ENCODE measurements around the gene CTNNA3. TPM values are rescaled to one million over a fixed set of nuclear protein-coding genes. Genes with fewer than 3 reads are reported as not detected.

Gene CTNNA3
- total RNA-seq, 4 donors from 2014 or later = 0.68 to 75.2 (median 1.4) TPM

DNA sequence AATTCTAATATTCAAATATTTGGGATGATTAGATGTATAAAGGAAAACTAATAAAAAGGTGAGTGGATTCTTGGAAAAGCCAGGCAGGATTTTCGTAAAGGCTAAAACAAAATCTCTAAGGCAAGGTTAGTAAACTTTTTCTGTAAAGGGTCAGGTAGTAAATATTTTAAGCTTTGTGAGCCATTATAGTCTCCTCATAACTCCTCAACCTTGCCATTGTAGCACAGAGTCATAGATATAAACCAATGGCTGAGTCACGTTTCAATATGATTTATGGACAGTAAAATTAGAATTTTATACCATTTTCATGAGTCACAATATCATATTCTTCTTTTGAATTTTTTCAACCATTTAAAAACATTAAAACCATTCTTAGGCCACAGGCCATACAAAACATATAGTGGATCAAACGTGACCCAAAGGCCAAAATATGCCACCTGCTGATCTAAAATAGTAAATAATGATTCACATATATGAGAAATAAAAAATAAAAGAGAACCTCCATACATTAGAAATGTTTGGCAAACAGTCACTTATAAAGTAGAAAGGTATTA lies 1422.0 kb downstream of the CTNNA3 start:
- Histone ChIP-seq H3K36me3 (no peaks in the 10 kb centered on the region), H3K9me3 (no peaks in the 10 kb centered on the region), H3K4me1 (no peaks in the 10 kb centered on the region), H3K27me3 (no peaks in the 10 kb centered on the region), H3K27ac (no peak overlapping the region), H3K4me3 (no peak overlapping the region)
- intact Hi-C loops (cut with DNase I; ENCODE audit: low total_unique reads) (no loop called here), in situ Hi-C loops (cut with MboI; ENCODE audit: low pct_ligation_motif_present in 1 of 4, low pct_unique_long_range_greater_than_20kb in 1 of 4, low sequenced_read_pairs in 3 of 4) (no loop called here)
- TF ChIP-seq EP300 (IDR thresholded peaks at IDR 0.05; ENCODE audit: low read depth) = no peak
- TF ChIP-seq POLR2A (IDR thresholded peaks at IDR 0.05) = no peak
- TF ChIP-seq POLR2AphosphoS5 (IDR thresholded peaks at IDR 0.05) = no peak
- TF ChIP-seq, protein P1, sequence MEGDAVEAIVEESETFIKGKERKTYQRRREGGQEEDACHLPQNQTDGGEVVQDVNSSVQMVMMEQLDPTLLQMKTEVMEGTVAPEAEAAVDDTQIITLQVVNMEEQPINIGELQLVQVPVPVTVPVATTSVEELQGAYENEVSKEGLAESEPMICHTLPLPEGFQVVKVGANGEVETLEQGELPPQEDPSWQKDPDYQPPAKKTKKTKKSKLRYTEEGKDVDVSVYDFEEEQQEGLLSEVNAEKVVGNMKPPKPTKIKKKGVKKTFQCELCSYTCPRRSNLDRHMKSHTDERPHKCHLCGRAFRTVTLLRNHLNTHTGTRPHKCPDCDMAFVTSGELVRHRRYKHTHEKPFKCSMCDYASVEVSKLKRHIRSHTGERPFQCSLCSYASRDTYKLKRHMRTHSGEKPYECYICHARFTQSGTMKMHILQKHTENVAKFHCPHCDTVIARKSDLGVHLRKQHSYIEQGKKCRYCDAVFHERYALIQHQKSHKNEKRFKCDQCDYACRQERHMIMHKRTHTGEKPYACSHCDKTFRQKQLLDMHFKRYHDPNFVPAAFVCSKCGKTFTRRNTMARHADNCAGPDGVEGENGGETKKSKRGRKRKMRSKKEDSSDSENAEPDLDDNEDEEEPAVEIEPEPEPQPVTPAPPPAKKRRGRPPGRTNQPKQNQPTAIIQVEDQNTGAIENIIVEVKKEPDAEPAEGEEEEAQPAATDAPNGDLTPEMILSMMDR (IDR thresholded peaks at IDR 0.05) = no peak
- 59 to 74% methylated on average over 3 of the region's 3 CpGs for WGBS, 2 donors (ENCODE audit: low coverage in 1 of 2)
- no peak for DNase-seq

DNA sequence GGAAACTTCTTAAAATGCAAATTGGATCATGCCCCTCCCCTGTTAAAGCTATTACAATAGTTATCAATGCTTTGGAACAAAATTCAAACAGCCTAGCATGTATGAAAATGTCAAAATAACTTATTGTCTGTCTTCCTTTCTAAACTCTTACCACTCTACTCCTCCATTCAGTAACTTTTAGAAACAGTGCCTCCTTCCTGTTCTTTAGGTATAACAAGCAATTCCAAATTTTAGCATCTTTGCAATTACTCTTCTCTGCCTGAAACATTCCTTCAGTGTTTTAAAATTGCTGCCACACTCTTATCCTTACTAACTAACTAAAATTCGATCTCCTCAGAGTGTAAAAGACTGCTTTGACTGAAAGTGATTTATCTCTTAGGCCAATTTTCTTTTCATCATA lies 1430.6 kb downstream of the CTNNA3 start:
- no peaks in the 10 kb centered on the region for H3K36me3 ChIP-seq
- no peaks in the 10 kb centered on the region for H3K9me3 ChIP-seq
- WGBS, 2 donors (ENCODE audit: low coverage in 1 of 2) = 61 to 78% methylated on average over 1 of the region's 1 CpG
- no peak for DNase-seq
- no peaks in the 10 kb centered on the region for H3K4me1 ChIP-seq
- in situ Hi-C loops (cut with MboI; ENCODE audit: low pct_ligation_motif_present in 1 of 4, low pct_unique_long_range_greater_than_20kb in 1 of 4, low sequenced_read_pairs in 3 of 4) = no loop called here
- TF ChIP-seq EP300 (IDR thresholded peaks at IDR 0.05; ENCODE audit: low read depth) = no peak
- no peak for TF ChIP-seq POLR2A (IDR thresholded peaks at IDR 0.05)
- TF ChIP-seq, protein P1 (IDR thresholded peaks at IDR 0.05) = no peak
- no peak for TF ChIP-seq POLR2AphosphoS5 (IDR thresholded peaks at IDR 0.05)
- no peak overlapping the region for H3K4me3 ChIP-seq
- no peak overlapping the region for H3K27ac ChIP-seq
- H3K27me3 ChIP-seq = no peaks in the 10 kb centered on the region
- intact Hi-C loops (cut with DNase I; ENCODE audit: low total_unique reads) = no loop called here

DNA sequence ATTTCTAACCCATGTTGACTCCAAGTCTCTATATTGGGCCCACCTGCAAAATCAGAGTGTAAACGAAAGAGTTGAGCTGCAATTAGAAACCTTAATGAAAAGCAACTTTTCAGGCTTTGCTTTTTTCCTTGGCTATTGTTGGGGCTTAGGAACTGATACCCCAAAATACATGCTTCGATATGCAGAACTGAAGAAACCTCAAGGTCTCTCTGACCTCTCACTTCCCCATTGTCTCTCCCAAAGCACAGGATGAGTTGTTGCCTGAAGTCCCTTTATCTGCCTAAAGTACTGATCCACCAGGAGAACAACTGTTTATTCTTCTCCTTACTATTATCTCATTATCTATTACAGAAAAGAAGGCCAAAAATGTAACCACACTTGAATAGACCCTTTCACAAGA lies 1436.2 kb downstream of the CTNNA3 start:
- DNase-seq = no peak
- Histone ChIP-seq H3K9me3 (no peaks in the 10 kb centered on the region), H3K36me3 (no peaks in the 10 kb centered on the region), H3K4me3 (no peak overlapping the region), H3K27me3 (no peaks in the 10 kb centered on the region), H3K4me1 (no peaks in the 10 kb centered on the region), H3K27ac (no peak overlapping the region)
- WGBS, 2 donors (ENCODE audit: low coverage in 1 of 2) = 76 to 87% methylated on average over 2 of the region's 2 CpGs
- TF ChIP-seq, protein P1 (IDR thresholded peaks at IDR 0.05) = no peak
- TF ChIP-seq EP300 (IDR thresholded peaks at IDR 0.05; ENCODE audit: low read depth) = no peak
- in situ Hi-C loops (cut with MboI; ENCODE audit: low pct_ligation_motif_present in 1 of 4, low pct_unique_long_range_greater_than_20kb in 1 of 4, low sequenced_read_pairs in 3 of 4) = no loop called here
- intact Hi-C loops (cut with DNase I; ENCODE audit: low total_unique reads) = no loop called here

DNA sequence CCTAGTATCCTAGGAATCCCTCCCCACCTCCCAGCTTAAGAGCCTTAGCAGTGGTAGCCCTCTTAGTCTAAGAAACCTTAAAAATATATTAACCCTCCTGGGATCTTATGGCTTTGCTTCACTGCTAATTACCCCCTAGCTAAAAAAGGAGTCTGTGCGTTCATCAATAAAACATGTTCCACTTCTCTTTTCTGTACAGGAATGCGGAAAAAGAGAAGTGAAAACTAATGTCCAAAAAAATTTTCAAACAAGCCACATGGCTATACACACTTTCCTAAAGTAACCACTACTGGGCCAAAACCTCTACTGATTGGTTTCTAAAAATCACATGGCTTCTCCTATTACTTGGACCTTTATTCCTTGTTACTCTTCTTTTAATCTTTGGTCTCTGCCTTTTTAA lies 1437.3 kb downstream of the CTNNA3 start:
- TF ChIP-seq, protein P1 (IDR thresholded peaks at IDR 0.05) = no peak
- no peak for TF ChIP-seq POLR2AphosphoS5 (IDR thresholded peaks at IDR 0.05)
- TF ChIP-seq POLR2A (IDR thresholded peaks at IDR 0.05) = no peak
- TF ChIP-seq EP300 (IDR thresholded peaks at IDR 0.05; ENCODE audit: low read depth) = no peak
- in situ Hi-C loops (cut with MboI; ENCODE audit: low pct_ligation_motif_present in 1 of 4, low pct_unique_long_range_greater_than_20kb in 1 of 4, low sequenced_read_pairs in 3 of 4) = no loop called here
- 73 to 100% methylated on average over 1 to 2 of the region's 2 CpGs for WGBS, 2 donors (ENCODE audit: low coverage in 1 of 2)
- no peak overlapping the region for H3K27ac ChIP-seq
- no peaks in the 10 kb centered on the region for H3K9me3 ChIP-seq
- intact Hi-C loops (cut with DNase I; ENCODE audit: low total_unique reads) = no loop called here
- H3K36me3 ChIP-seq = no peaks in the 10 kb centered on the region
- no peak overlapping the region for H3K4me3 ChIP-seq
- no peak for DNase-seq
- H3K27me3 ChIP-seq = no peaks in the 10 kb centered on the region
- H3K4me1 ChIP-seq = no peaks in the 10 kb centered on the region
